Measurements from ENCODE around the gene CLCN4.

The CLCN4 gene

DNA sequence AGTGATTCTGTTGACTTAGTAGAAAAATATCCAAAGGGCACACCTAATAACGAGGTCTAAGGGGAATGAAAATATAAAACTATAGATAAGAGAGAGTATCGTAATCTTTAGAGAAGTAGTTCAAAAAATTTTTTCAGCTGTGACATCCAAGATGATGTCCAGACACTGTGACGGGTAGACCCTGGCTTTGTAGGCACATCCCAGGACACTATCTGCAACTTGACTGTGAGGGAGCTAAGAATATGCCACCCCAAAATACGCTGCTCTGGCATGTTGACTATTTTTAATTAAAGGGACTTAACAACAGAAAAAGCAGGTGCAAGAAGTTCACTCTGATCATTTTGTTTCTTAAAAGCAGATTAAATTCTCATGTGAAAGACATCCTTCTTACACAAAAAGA lies 89.5 kb downstream of the CLCN4 start:
- no peak for DNase-seq

DNA sequence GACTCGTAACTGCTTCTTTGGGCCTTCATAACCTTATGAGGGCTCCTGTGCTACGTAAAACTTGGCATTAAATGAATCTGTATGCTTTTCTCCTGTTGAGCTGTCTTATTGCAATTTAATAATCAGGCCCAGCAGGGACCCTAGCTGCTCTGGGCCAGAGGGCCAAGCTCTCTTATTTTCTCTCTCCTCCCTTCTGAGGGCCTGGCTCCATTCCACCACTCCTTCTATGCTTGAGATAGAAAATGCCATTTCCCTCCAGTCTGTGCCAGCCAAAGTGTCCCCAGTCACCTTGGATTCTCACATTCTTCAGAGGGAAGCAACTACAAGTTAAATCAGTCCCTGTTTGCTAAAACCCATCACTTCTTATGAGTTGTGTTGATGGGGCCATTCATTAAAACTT lies 90.1 kb downstream of the CLCN4 start:
- no peak for DNase-seq

DNA sequence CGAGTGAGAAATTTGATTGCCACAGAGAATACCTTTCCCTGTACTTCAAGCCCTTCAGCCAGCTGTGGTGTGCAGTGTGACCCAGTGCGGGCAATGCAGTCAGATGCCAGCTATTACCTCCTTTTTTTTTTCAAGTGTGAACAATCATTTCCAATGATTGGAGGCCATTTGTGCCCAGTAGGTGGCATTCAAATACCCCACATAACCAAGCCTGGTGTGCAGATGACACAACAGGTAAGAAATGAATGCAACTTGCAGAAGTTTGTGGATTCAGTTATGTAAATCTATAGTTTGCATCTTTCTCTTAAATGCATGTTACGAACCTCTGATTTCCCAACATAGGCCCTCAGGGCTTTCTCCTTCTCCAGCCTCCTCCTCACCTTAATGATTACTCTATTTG lies 98.0 kb downstream of the CLCN4 start:
- no peak for DNase-seq

DNA sequence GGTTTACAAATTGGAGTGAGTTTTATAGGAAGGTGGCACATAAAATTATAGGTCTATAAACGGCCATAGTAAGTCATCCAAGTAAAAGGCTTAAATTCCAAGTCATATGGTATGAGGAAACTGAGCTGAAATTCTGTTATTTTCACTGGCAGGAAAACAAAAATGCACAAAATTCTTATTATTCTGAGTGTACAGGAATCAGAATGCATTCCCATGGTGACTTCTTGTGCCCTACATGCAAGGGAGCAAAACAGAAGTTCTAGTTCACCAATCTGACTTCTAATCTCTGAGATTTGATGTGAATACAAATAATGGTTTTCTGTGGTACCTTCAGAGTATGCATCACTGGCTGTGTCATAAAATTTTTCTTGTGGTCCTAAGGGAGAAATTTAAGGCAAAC lies 102.9 kb downstream of the CLCN4 start:
- no peak for DNase-seq

DNA sequence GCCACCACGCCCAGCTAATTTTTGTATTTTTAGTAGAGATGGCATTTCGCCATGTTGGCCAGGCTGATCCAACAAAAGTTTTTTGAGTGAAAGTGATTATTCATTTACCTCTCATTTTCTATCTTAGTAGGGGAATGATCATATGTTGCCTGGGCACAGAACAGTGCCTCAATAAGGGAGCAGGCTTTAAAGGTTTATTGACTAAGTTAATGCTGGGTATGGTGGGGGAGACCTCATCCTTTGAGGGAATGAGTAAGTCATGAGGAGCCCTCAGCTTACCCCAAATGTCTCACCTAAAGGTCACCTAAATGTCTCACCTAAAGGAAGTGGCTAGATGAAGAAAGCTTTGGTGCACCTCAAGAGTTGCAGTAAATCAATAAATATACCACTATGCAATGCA lies 109.0 kb downstream of the CLCN4 start:
- DNase-seq, result no peak

DNA sequence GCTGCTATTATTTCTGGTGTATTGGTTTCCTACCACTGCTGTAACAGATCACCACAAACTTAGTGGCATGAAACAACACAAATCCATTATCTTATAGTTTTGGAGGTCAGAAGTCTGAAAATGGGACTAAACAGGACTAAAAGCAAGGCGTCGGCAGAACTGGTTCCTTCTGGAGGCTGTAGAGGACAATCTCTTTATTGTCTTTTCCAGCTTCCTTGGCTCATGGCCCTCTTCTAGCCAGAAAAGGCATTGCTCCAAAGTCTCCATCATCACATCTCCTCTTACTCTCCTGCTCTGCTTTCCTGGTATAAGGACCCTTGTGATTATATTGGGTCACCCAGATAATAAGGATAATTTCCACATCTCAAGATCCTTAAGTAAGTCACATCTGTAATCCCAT lies 121.9 kb downstream of the CLCN4 start:
- no peak for DNase-seq

DNA sequence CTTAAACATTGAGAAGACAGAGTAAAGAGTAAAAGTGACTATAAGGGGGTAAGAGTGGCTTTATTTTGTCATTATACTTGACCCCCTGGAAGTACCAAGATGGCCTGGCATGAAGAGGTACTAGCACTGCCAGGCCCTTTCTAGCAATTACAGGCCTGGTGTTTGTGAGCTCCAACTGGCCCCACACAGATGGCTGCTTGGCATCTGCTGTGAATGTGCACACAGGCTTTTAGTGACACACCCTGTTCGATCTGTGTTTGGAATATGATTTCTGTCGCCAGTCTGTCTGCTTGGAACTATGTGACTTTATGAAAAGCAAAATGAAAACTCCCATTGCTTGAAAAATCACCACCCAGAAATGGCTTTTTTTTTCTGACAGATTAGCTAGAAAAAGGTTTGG lies 123.3 kb downstream of the CLCN4 start:
- no peak for DNase-seq

DNA sequence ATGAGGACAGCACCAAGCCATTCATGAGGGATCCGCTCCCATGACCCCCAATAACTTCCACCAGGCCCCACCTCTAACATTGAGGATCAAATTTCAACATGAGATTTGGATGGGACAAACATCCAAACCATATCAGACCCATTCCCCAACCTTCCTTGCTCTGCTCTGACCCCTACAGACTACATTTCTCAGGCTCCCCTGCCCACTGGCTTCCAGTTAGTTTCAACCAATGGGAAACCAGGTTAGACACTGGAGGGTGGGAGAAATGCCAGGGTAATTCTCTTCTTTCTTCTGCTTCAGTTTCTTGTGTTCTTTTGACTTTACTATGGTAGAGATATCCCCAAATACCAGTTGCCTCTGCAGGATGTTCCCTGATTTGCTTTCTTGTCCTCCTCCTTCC lies 125.7 kb downstream of the CLCN4 start:
- no peak for DNase-seq

DNA sequence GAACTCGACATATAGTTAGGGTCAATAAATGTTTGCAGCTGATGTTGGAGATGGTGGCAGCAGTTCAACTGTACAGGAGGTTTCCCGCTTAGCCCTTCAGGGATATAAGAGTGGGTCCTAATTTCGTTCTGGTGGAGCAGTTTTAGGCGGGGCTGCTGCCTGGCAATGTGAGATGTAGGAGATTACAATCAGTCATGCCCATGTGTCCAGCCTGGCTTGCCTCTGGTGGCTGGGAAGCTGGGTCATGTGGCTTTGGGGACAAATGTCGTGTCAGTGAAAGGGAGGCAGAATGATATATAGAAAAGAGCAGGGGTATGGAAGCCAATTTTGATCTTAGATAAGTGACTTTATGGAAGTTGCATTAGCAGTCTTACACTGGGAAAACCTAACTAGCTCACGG lies 129.4 kb downstream of the CLCN4 start:
- no peak for DNase-seq

Measured in CD4-positive, alpha-beta T cell treated with Interleukin-4 for 1 hour (primary cell).